Transverse colon (tissue), 4 donors: ENCODE results near the gene ASB5. TPM values are rescaled to one million over a fixed set of nuclear protein-coding genes. Genes with fewer than 3 reads are reported as not detected.

Experiments used
- DNase-seq: peaks from one replicate; pipeline ENCODE4 v3.0.0-alpha.2; 2019
- H3K27ac ChIP-seq, 4 donors: fragments of 200-600 bp; sonication (generic); 2 replicates each; pipeline ENCODE4 v1.5.1; 2016 to 2018; ENCODE audit warnings: inconsistent platforms in 4 of 4
- H3K27me3 ChIP-seq: fragments of 200-600 bp; sonication (generic); 2 replicates; pipeline ENCODE4 v1.5.1; 2017; ENCODE audit warnings: inconsistent platforms
- H3K36me3 ChIP-seq, 4 donors: fragments of 200-600 bp; sonication (generic); 2 replicates each; pipeline ENCODE4 v1.5.1; 2017 to 2019; ENCODE audit warnings: inconsistent platforms in 4 of 4
- H3K4me1 ChIP-seq, 4 donors: fragments of 200-600 bp; sonication (generic); 2 replicates each; pipeline ENCODE4 v1.5.1; 2017 to 2020; ENCODE audit warnings: inconsistent platforms in 4 of 4
- H3K4me3 ChIP-seq, 4 donors: fragments of 200-600 bp; sonication (generic); 1 replicate in 1 of 4; 2 replicates in 3 of 4; pipeline versions ENCODE4 v1.5.1 to v1.6.1; 2017 to 2019; ENCODE audit warnings: inconsistent platforms in 4 of 4
- H3K9me3 ChIP-seq, 2 donors: fragments of 200-600 bp; sonication (generic); 2 replicates each; pipeline ENCODE4 v1.5.1; 2017 to 2019; ENCODE audit warnings: inconsistent platforms in 2 of 2
- EP300 ChIP-seq: sonication (generic); formaldehyde crosslinking; IDR thresholded peaks from one replicate; pipeline ENCODE4 v1.6.1; 2017; ENCODE audit warnings: antibody characterized with exemption, low read depth
- POLR2A ChIP-seq: fragments of 450-650 bp; IDR thresholded peaks from one replicate; pipeline ENCODE4 v1.6.1; 2016; ENCODE audit warnings: antibody characterized with exemption, mild to moderate bottlenecking, moderate library complexity
- POLR2AphosphoS5 ChIP-seq, 3 donors: sonication (generic); formaldehyde crosslinking; IDR thresholded peaks; one replicate each; pipeline ENCODE4 v1.6.1; 2016; ENCODE audit warnings: antibody characterized with exemption in 3 of 3
- WGBS, 2 donors: methylation state at CpG; one replicate each; pipeline ENCODE4 v1.1.5; 2018; ENCODE audit warnings: low coverage in 1 of 2; 5-methylcytosine and 5-hydroxymethylcytosine counted together
- in situ Hi-C, 4 donors: fragments of 200-750 bp; cut with MboI; loops; one replicate each; pipeline versions ENCODE4 v1.15.0 to v1.15.1; 2017; ENCODE audit warnings: low sequenced_read_pairs in 3 of 4, low pct_ligation_motif_present in 1 of 4, low pct_unique_long_range_greater_than_20kb in 1 of 4
- intact Hi-C: fragments of 100-400 bp; cut with DNase I; formaldehyde crosslinking; loops from one replicate; pipeline ENCODE4 v1.15.1; 2023; ENCODE audit warnings: low total_unique reads
- total RNA-seq, 4 donors: library from RNA; depleted of rRNA; stranded (reverse); fragments of >200 nt; gene quantifications; one replicate each; pipeline ENCODE4 v1.1.0, GENCODE V29; 2016
- TF ChIP-seq, protein P1 (sequence below), 5 experiments: fragments of 200-600 bp in 3 of 5; fragments of 450-650 bp in 2 of 5; sonication (generic) in 3 of 5; IDR thresholded peaks; 1 replicate in 2 of 5; 2 replicates in 3 of 5; pipeline ENCODE4 v1.5.1; 2016 to 2017; ENCODE audit warnings: antibody characterized with exemption in 5 of 5, inconsistent platforms in 3 of 5, mild to moderate bottlenecking in 2 of 5, moderate library complexity in 1 of 5

Gene ASB5
- total RNA-seq, 4 donors from 2014 or later = 1.4 to 3.8 (median 1.8) TPM; not detected in 1

GRCh38 chr4:176308441-176308840 lies 39.4 kb upstream of the ASB5 start:
- Histone ChIP-seq H3K27me3 (no peaks in the 10 kb centered on the region), H3K4me3 (no peak overlapping the region), H3K27ac (peak overlapping the region in 1 of 4 donors; percentile 9), H3K4me1 (no peaks in the 10 kb centered on the region), H3K36me3 (no peaks in the 10 kb centered on the region), H3K9me3 (no peaks in the 10 kb centered on the region)
- TF ChIP-seq, protein P1, sequence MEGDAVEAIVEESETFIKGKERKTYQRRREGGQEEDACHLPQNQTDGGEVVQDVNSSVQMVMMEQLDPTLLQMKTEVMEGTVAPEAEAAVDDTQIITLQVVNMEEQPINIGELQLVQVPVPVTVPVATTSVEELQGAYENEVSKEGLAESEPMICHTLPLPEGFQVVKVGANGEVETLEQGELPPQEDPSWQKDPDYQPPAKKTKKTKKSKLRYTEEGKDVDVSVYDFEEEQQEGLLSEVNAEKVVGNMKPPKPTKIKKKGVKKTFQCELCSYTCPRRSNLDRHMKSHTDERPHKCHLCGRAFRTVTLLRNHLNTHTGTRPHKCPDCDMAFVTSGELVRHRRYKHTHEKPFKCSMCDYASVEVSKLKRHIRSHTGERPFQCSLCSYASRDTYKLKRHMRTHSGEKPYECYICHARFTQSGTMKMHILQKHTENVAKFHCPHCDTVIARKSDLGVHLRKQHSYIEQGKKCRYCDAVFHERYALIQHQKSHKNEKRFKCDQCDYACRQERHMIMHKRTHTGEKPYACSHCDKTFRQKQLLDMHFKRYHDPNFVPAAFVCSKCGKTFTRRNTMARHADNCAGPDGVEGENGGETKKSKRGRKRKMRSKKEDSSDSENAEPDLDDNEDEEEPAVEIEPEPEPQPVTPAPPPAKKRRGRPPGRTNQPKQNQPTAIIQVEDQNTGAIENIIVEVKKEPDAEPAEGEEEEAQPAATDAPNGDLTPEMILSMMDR (IDR thresholded peaks at IDR 0.05) = no peak
- intact Hi-C loops = no loop called here
- DNase-seq = no peak
- in situ Hi-C loops = loop anchor here in 1 of 4 donors (25.0 kb wide), 1 partner anchor 246 kb away; the partner anchor contains the start of gene WDR17
- 72 to 94% methylated on average over 3 of the region's 3 CpGs for WGBS, 2 donors

- H3K27me3 ChIP-seq = no peaks in the 10 kb centered on the region
- H3K4me1 ChIP-seq = no peaks in the 10 kb centered on the region
- no peak for TF ChIP-seq EP300
- no peak for TF ChIP-seq POLR2AphosphoS5 (IDR thresholded peaks at IDR 0.05)
- TF ChIP-seq, protein P1 (IDR thresholded peaks at IDR 0.05) = no peak
- no peak for TF ChIP-seq POLR2A
- DNase-seq = no peak
- H3K4me3 ChIP-seq = no peak overlapping the region
- H3K36me3 ChIP-seq = no peaks in the 10 kb centered on the region
- intact Hi-C loops = no loop called here
- H3K27ac ChIP-seq = no peak overlapping the region
- in situ Hi-C loops = loop anchor here in 1 of 4 donors (25.0 kb wide), 1 partner anchor 245 kb away; the partner anchor contains the start of gene WDR17
- 61 to 83% methylated on average over 3 to 6 of the region's 6 CpGs for WGBS, 2 donors
- no peaks in the 10 kb centered on the region for H3K9me3 ChIP-seq
Observed at GRCh38 chr4:176307666-176307930, 38.6 kb upstream of the ASB5 start.

GRCh38 chr4:176306837-176307665 lies 38.0 kb upstream of the ASB5 start:
- Histone ChIP-seq H3K27me3 (no peaks in the 10 kb centered on the region), H3K27ac (no peak overlapping the region), H3K4me1 (no peaks in the 10 kb centered on the region), H3K9me3 (no peaks in the 10 kb centered on the region), H3K36me3 (no peaks in the 10 kb centered on the region), H3K4me3 (no peak overlapping the region)
- 84 to 98% methylated on average over 6 of the region's 6 CpGs for WGBS, 2 donors
- TF ChIP-seq, protein P1 (IDR thresholded peaks at IDR 0.05) = no peak
- no peak for TF ChIP-seq POLR2A
- no peak for TF ChIP-seq POLR2AphosphoS5 (IDR thresholded peaks at IDR 0.05)
- TF ChIP-seq EP300 = no peak
- in situ Hi-C loops (loop anchor here in 1 of 4 donors (25.0 kb wide), 1 partner anchor 245 kb away; the partner anchor contains the start of gene WDR17), intact Hi-C loops (no loop called here)
- DNase-seq = no peak

- H3K9me3 ChIP-seq = no peaks in the 10 kb centered on the region
- H3K27ac ChIP-seq = no peak overlapping the region
- no peaks in the 10 kb centered on the region for H3K4me1 ChIP-seq
- in situ Hi-C loops (loop anchor here in 1 of 4 donors (25.0 kb wide), 1 partner anchor 242 kb away; the partner anchor contains the start of gene WDR17), intact Hi-C loops (no loop called here)
- no peaks in the 10 kb centered on the region for H3K27me3 ChIP-seq
- no peaks in the 10 kb centered on the region for H3K36me3 ChIP-seq
- 22 to 29% methylated on average over 1 of the region's 1 CpG for WGBS, 2 donors
- TF ChIP-seq, protein P1 (IDR thresholded peaks at IDR 0.05) = no peak
- TF ChIP-seq POLR2A = no peak
- TF ChIP-seq POLR2AphosphoS5 (IDR thresholded peaks at IDR 0.05) = no peak
- no peak for TF ChIP-seq EP300
- DNase-seq = no peak
- no peak overlapping the region for H3K4me3 ChIP-seq
Observed at GRCh38 chr4:176303938-176304337, 34.9 kb upstream of the ASB5 start.
